ENCODE results near the gene CRCP.

DNA sequence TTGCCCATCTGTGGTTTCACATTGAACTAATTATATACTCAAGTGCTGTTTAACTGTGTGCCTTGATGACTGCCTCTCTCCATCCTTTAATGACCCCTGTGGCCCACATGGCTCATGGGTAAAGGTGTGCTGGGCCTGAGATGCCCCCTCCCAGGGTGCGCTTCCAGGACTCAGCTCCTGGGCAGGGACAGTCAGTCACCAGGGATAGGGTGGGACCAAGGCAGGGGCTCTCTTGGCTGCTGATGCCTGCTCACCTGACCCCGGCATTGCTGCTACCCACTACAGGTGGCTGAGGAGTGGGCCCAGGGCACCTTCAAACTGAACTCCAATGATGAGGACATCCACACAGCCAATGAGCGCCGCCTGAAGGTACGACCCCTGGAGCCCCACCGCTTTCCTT is 32.6 kb upstream of the CRCP start:
- TF ChIP-seq, protein P1, sequence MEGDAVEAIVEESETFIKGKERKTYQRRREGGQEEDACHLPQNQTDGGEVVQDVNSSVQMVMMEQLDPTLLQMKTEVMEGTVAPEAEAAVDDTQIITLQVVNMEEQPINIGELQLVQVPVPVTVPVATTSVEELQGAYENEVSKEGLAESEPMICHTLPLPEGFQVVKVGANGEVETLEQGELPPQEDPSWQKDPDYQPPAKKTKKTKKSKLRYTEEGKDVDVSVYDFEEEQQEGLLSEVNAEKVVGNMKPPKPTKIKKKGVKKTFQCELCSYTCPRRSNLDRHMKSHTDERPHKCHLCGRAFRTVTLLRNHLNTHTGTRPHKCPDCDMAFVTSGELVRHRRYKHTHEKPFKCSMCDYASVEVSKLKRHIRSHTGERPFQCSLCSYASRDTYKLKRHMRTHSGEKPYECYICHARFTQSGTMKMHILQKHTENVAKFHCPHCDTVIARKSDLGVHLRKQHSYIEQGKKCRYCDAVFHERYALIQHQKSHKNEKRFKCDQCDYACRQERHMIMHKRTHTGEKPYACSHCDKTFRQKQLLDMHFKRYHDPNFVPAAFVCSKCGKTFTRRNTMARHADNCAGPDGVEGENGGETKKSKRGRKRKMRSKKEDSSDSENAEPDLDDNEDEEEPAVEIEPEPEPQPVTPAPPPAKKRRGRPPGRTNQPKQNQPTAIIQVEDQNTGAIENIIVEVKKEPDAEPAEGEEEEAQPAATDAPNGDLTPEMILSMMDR (conservative IDR thresholded peaks at IDR 0.05; ENCODE audit: low read depth, low read length): no peak
- TF ChIP-seq EZH2 (IDR thresholded peaks at IDR 0.05; ENCODE audit: borderline replicate concordance, low read depth, low read length, poor library complexity, severe bottlenecking): no peak

Data from A673 (cell line).